Stimulated activated CD8-positive, alpha-beta memory T cell treated with anti-CD3 and anti-CD28 coated beads, Interleukin-12 subunit alpha, Interleukin-12 subunit beta, amount 100 ng/mL, for 1 hour (primary cell): ENCODE measurements around the gene RPH3AL.
"Not testable (repeated sequence)": the region's sequence is repeated elsewhere in the genome, so short reads cannot be mapped to it uniquely, and the experiment has no call there.

Source experiments
- DNase-seq: peaks from one replicate; pipeline ENCODE4 v3.0.0-alpha.2; 2020; ENCODE audit warnings: low read depth

Gene RPH3AL

GRCh38 chr17:237406-237955, 115.1 kb downstream of the RPH3AL start:
- DNase-seq: no peak

- no peak for DNase-seq
Observed at GRCh38 chr17:236641-237405, 115.8 kb downstream of the RPH3AL start.

- DNase-seq: no peak
Observed at GRCh38 chr17:235831-236640, 116.6 kb downstream of the RPH3AL start.

GRCh38 chr17:234994-235830, 117.4 kb downstream of the RPH3AL start:
- DNase-seq: not testable (repeated sequence)

- DNase-seq: not testable (repeated sequence)
Observed at GRCh38 chr17:234163-234993, 118.2 kb downstream of the RPH3AL start.

DNA sequence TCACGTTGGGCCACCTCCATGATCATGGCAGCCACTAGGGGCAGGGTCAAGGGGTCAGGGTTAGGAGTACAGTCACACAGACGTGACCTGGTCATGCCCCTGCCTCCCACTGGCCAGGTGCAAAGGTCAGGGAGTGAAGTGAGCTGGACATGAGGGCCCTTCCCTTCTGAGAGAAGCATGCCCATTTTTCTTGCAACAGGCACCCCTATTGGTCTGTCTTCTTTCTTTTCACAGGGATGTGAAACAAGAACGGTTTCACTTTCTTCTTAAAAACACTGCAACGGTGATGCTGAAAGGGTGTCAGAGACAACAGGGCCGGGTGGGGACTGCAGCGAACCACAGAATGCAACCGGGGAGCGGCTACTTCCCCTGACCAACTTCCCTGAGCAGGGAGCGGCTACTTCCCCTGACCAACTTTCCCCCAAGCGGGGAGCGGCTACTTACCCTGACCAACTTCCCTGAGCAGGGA, 119.1 kb downstream of the RPH3AL start:
- no peak for DNase-seq

GRCh38 chr17:231966-232807, 120.4 kb downstream of the RPH3AL start:
- no peak for DNase-seq

DNA sequence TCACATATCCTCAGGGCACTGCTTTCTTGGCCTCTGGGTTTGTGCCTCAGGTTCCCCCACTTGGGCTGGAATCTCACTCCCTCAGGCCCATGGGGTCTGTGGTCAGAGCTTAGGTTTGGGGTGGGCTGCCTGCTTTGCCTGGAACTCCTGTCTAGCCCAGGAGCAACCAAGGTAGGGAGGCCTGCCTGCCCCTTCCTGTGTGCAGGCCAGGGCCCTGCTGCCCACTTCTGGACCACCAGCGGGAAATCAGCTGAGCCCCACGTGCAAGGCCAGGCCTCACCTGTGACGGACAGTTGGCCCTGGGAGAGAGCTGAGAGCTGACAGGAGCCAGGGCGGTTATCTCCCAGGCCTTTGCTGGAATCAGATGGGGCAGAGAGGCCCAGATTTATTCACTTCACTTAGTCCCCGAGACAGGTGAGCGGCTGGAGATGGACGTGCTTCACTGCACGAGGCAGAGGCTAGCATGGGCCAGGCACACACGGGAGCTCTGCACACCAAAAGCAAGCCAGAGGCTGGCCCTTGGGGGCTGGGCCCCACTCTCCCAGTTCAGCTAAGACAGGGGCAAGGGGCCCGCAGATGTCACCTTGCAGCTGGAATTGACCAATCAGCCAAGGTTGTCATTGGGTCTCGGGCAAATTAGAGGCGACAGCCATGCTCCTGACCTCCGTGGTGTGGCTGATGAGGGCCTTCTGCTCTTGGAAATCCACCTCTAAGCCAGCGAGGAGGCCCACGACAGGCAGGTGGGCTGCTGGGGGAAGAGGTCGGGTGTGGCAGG, 121.2 kb downstream of the RPH3AL start:
- no peak for DNase-seq

GRCh38 chr17:230395-230770, 122.2 kb downstream of the RPH3AL start:
- no peak for DNase-seq

- no peak for DNase-seq
Observed at GRCh38 chr17:229709-230394, 122.8 kb downstream of the RPH3AL start.

DNA sequence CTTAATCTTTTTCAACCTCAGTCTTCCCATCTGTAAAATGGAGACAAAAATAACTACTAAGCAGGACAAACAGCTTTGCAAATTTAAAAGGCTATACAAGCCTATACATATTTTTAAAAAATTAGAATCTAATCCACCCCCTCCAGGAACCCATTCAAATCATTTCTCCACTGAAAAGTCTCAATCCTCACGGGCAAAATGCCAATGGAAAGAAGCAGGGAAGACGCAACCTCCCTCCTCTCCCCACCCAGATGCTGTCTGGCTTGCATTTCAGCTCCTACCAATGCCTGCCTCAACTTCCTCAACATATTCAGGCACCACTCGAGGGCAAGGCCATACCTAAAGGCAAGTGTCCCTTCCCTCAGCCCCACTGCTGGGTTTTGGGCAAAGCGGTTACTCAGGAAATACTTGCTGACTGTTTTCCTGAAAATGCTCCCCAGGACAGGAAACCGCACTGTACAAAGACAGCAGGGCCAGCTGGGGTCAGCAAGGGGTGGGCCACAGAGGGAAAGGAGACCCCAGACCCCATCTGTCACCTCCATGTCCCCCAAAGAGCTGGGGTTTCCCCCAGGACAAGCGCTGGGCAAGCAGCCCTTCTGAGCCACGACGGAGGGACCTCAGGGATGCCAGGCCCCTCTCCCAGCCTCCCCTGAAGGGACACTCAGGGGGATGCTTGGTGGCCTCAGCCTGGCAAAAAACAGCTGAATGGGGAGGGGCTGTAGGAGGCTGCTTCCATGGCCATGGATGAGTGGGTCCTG, 123.5 kb downstream of the RPH3AL start:
- no peak for DNase-seq

DNA sequence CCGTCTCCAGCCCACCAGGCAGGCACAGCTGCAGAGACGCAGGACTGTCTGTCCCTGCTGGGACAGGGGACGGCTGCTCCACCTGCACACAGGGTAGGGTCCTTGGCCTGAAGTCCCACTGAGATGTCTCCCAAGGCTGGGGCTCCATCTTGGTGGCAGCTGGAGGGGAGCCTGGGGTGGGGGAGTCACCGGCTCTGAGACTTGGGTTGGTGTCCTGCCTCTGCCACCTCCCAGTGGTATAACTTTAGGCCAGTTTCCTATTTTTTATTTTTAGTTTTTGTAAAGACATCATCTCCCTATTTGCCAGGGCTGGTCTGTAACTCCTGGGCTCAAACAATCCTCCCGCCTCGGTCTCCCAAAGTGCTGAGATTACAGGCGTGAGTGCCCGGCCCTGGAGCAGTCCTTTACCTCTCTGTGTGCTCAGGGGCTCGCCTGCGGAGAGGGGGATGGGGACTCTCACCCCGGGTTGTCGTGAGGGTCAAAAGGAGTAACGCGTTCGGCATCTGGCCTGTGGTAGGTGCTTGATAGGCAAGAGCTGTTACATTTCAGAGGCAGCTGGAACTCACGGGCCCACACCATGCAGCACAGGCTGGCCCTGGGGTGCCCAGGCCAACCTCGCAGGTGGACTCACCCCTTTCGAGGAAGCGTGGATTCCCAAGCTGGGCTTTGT, 124.5 kb downstream of the RPH3AL start:
- DNase-seq: no peak

GRCh38 chr17:227078-227945, 125.3 kb downstream of the RPH3AL start:
- DNase-seq: no peak

- DNase-seq: no peak
Observed at GRCh38 chr17:226108-227077, 126.2 kb downstream of the RPH3AL start.

DNA sequence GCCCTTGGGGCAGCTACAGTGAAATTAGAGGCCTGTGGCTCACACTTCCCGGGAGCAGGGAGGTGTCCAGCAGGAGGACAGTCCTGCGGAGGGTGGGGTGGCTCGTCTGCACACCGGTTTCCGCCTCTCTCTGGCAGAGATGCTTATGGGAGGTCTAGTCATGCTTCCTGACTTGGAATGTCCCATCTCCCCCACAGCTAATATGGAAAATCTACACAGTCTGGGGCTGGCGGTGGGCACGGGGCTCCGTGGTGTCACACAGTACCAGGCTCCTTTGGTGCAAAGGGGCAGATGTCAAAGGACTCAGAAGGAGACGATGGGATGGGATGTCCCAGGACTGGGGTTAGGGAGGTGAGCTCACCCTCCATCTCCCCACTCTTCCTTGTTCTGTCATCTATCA, 127.1 kb downstream of the RPH3AL start:
- DNase-seq: no peak
